ENCODE data around the gene DTYMK.
"Not testable (repeated sequence)": the region's sequence is repeated elsewhere in the genome, so short reads cannot be mapped to it uniquely, and the experiment has no call there.

The DTYMK gene

GRCh38 chr2:241672243-241673188 is 14.1 kb downstream of the DTYMK start:
- no peak for DNase-seq (ENCODE audit: low spot score)

- no peak for DNase-seq (ENCODE audit: low spot score)
These were observed 15.0 kb downstream of the DTYMK start for GRCh38 chr2:241671457-241672240.

- DNase-seq (ENCODE audit: low spot score): no peak
These were observed 16.1 kb downstream of the DTYMK start for GRCh38 chr2:241670333-241671110.

- DNase-seq (ENCODE audit: low spot score): no peak
These were observed 17.8 kb downstream of the DTYMK start for GRCh38 chr2:241668839-241669238.

- no peak for DNase-seq (ENCODE audit: low spot score)
These were observed 18.3 kb downstream of the DTYMK start for GRCh38 chr2:241668354-241668753.

- DNase-seq (ENCODE audit: low spot score): no peak
These were observed 19.8 kb downstream of the DTYMK start for GRCh38 chr2:241666627-241667400.

- DNase-seq (ENCODE audit: low spot score): no peak
These were observed 20.7 kb downstream of the DTYMK start for GRCh38 chr2:241665731-241666440.

- DNase-seq (ENCODE audit: low spot score): not testable (repeated sequence)
These were observed 23.9 kb downstream of the DTYMK start for GRCh38 chr2:241662731-241663130.

GRCh38 chr2:241660593-241661213 is 25.9 kb downstream of the DTYMK start:
- no peak for DNase-seq (ENCODE audit: low spot score)

- peak; percentile 66 for DNase-seq (ENCODE audit: low spot score)
These were observed 27.4 kb downstream of the DTYMK start for GRCh38 chr2:241659150-241659739.

- no peak for DNase-seq (ENCODE audit: low spot score)
These were observed 28.3 kb downstream of the DTYMK start for GRCh38 chr2:241658296-241658695.

- DNase-seq (ENCODE audit: low spot score): no peak
These were observed 28.8 kb downstream of the DTYMK start for GRCh38 chr2:241657786-241658254.

- DNase-seq (ENCODE audit: low spot score): no peak
These were observed 30.3 kb downstream of the DTYMK start for GRCh38 chr2:241656190-241656741.

- DNase-seq (ENCODE audit: low spot score): no peak
These were observed 31.0 kb downstream of the DTYMK start for GRCh38 chr2:241655516-241656189.

GRCh38 chr2:241654551-241654950 is 32.1 kb downstream of the DTYMK start:
- DNase-seq (ENCODE audit: low spot score): no peak

GRCh38 chr2:241653210-241653750 is 33.3 kb downstream of the DTYMK start:
- DNase-seq (ENCODE audit: low spot score): no peak

- DNase-seq (ENCODE audit: low spot score): no peak
These were observed 33.9 kb downstream of the DTYMK start for GRCh38 chr2:241652722-241653121.

GRCh38 chr2:241652142-241652541 is 34.5 kb downstream of the DTYMK start:
- no peak for DNase-seq (ENCODE audit: low spot score)

GRCh38 chr2:241649927-241650326 is 36.7 kb downstream of the DTYMK start:
- no peak for DNase-seq (ENCODE audit: low spot score)
